ENCODE data around the gene LRRC46.

- TF ChIP-seq CTCF (conservative IDR thresholded peaks at IDR 0.05 in 1 of 2, IDR thresholded peaks at IDR 0.05 in 1 of 2; ENCODE audit: extremely low read depth in 1 of 2, insufficient read depth in 1 of 2, low read depth in 1 of 2, low read length in 2 of 2) (no peak), EZH2 (IDR thresholded peaks at IDR 0.05; ENCODE audit: borderline replicate concordance, low read length) (no peak)
Observed at GRCh38 chr17:47873200-47874090, 42.0 kb downstream of the LRRC46 start.

Measured in mammary epithelial cell (primary cell).